Hepatocyte (in vitro differentiated cells): ENCODE data around the gene DENND1A. TPM values are rescaled to one million over a fixed set of nuclear protein-coding genes. Genes with fewer than 3 reads are reported as not detected.

Experiments
- DNase-seq: peaks from one replicate; pipeline ENCODE4 v3.0.0-alpha.2; 2016; ENCODE audit warnings: low spot score
- H2AFZ ChIP-seq: fragments of 200-600 bp; sonication (generic); 2 replicates; pipeline ENCODE4 v1.6.0; 2016; ENCODE audit warnings: antibody characterized with exemption, mild to moderate bottlenecking
- H3K27ac ChIP-seq: fragments of 200-600 bp; sonication (generic); 2 replicates; pipeline ENCODE4 v1.5.1; 2016; ENCODE audit warnings: mild to moderate bottlenecking
- H3K27me3 ChIP-seq: fragments of 200-600 bp; sonication (generic); 2 replicates; pipeline ENCODE4 v1.6.1; 2016
- H3K36me3 ChIP-seq: fragments of 200-600 bp; sonication (generic); replicated peaks from 2 replicates; pipeline ENCODE4 v1.5.1; 2016; ENCODE audit warnings: low read depth; ENCODE audit not compliant: insufficient read depth
- H3K4me1 ChIP-seq: fragments of 200-600 bp; sonication (generic); 2 replicates; pipeline ENCODE4 v1.5.1; 2016; ENCODE audit warnings: mild to moderate bottlenecking, moderate library complexity; ENCODE audit not compliant: insufficient read depth
- H3K4me2 ChIP-seq: fragments of 200-600 bp; sonication (generic); 2 replicates; pipeline ENCODE4 v1.6.0; 2016
- H3K4me3 ChIP-seq: fragments of 200-600 bp; sonication (generic); 2 replicates; pipeline ENCODE4 v1.5.1; 2016; ENCODE audit warnings: mild to moderate bottlenecking
- H3K79me2 ChIP-seq: fragments of 200-600 bp; sonication (generic); 2 replicates; pipeline ENCODE4 v1.6.0; 2017; ENCODE audit warnings: mild to moderate bottlenecking
- H3K9me2 ChIP-seq: fragments of 200-600 bp; sonication (generic); replicated peaks from 2 replicates; pipeline ENCODE4 v1.6.0; 2017; ENCODE audit warnings: mild to moderate bottlenecking; ENCODE audit not compliant: insufficient read depth
- H3K9me3 ChIP-seq: fragments of 200-600 bp; sonication (generic); 2 replicates; pipeline ENCODE4 v1.5.1; 2016; ENCODE audit warnings: low read depth, mild to moderate bottlenecking
- H4K20me1 ChIP-seq: fragments of 200-600 bp; sonication (generic); 2 replicates; pipeline ENCODE4 v1.6.0; 2016; ENCODE audit warnings: mild to moderate bottlenecking; ENCODE audit not compliant: insufficient read depth, poor library complexity, severe bottlenecking
- CTCF ChIP-seq: fragments of 200-600 bp; sonication (generic); IDR thresholded peaks from 2 replicates; pipeline ENCODE4 v1.5.1; 2016; ENCODE audit warnings: antibody characterized with exemption, mild to moderate bottlenecking; ENCODE audit not compliant: poor library complexity
- EZH2 ChIP-seq: fragments of 200-600 bp; sonication (generic); IDR thresholded peaks from 2 replicates; pipeline ENCODE4 v1.6.1; 2016; ENCODE audit warnings: antibody characterized with exemption, mild to moderate bottlenecking, borderline replicate concordance
- EZH2phosphoT487 ChIP-seq: fragments of 200-600 bp; sonication (generic); IDR thresholded peaks from one replicate; pipeline ENCODE4 v1.6.1; 2018; ENCODE audit warnings: antibody characterized with exemption, mild to moderate bottlenecking, low read depth, moderate library complexity; ENCODE audit not compliant: unreplicated experiment, severe bottlenecking
- WGBS: methylation state at CpG from one replicate; pipeline ENCODE4 v1.1.6; 2016; ENCODE audit warnings: low lambda C conversion rate; ENCODE audit errors: missing lambda C conversion rate; 5-methylcytosine and 5-hydroxymethylcytosine counted together
- polyA plus RNA-seq: library from polyadenylated mRNA; unstranded; fragments of >200 nt; fragmentation: Nextera tagmentation; extraction: Ambion mirVana; gene quantifications from 2 replicates; pipeline ENCODE4 v1.2.1, GENCODE V29; 2016
- total RNA-seq: library from RNA; depleted of rRNA; stranded (reverse); fragments of >200 nt; gene quantifications from 2 replicates; pipeline ENCODE4 v1.2.3, GENCODE V29; 2014

Gene DENND1A
- total and polyA plus RNA-seq, 2 experiments from 2014 or later: 24.0 to 28.9 TPM

GRCh38 chr9:123745451-123745850 is 184.5 kb downstream of the DENND1A start:
- no peaks in the 10 kb centered on the region for H3K9me3 ChIP-seq
- 81% methylated on average over 2 of the region's 2 CpGs for WGBS
- H3K27ac ChIP-seq: no peak overlapping the region

DNA sequence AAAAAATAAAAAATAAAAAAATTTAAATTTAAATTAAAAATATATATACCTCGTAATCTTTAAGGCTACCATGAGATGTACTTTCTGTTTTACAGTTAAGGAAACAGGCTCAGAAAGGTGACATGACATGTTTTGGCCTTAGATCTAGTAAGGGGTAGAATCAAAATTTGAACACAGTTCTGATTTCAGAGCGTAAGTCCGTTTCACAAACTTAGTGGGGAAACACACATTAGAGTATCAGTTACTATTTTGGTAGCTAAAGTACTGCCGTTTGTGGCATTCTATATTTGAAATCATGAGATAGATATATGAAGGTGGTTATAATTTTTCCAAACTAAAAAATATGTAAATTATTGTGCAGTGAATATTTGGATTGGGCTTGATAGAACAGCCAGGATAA is 186.2 kb downstream of the DENND1A start:
- no peaks in the 10 kb centered on the region for H3K27me3 ChIP-seq
- H3K4me2 ChIP-seq: no peak overlapping the region
- peaks cover 6% of the 10 kb centered on the region for H4K20me1 ChIP-seq
- H3K4me1 ChIP-seq: peaks cover 15% of the 10 kb centered on the region
- peaks cover 5% of the 10 kb centered on the region for H3K79me2 ChIP-seq
- H2AFZ ChIP-seq: no peak overlapping the region
- H3K27ac ChIP-seq: no peak overlapping the region
- no peaks in the 10 kb centered on the region for H3K9me3 ChIP-seq
- TF ChIP-seq EZH2phosphoT487: no peak
- no peak for TF ChIP-seq CTCF
- no peak for TF ChIP-seq EZH2
- 95% methylated on average over 4 of the region's 4 CpGs for WGBS
- no peak for DNase-seq
- no peaks in the 10 kb centered on the region for H3K9me2 ChIP-seq
- no peak overlapping the region for H3K4me3 ChIP-seq
- H3K36me3 ChIP-seq: no peaks in the 10 kb centered on the region

More at GRCh38 chr9:123745451-123745850, 184.5 kb downstream of the DENND1A start:
- no peak overlapping the region for H3K4me3 ChIP-seq
- no peak overlapping the region for H3K4me2 ChIP-seq
- no peaks in the 10 kb centered on the region for H3K36me3 ChIP-seq
- peaks cover 3% of the 10 kb centered on the region for H4K20me1 ChIP-seq
- peaks cover 5% of the 10 kb centered on the region for H3K79me2 ChIP-seq
- no peak for DNase-seq
- no peak overlapping the region for H2AFZ ChIP-seq
- H3K9me2 ChIP-seq: no peaks in the 10 kb centered on the region
- no peaks in the 10 kb centered on the region for H3K27me3 ChIP-seq
- TF ChIP-seq EZH2: no peak
- no peak for TF ChIP-seq CTCF
- H3K4me1 ChIP-seq: peaks cover 19% of the 10 kb centered on the region

- H3K79me2 ChIP-seq: peaks cover 5% of the 10 kb centered on the region
- peak overlapping the region; percentile 6 for H3K27ac ChIP-seq
- peak overlapping the region; percentile 48 for H3K4me2 ChIP-seq
- H3K4me3 ChIP-seq: no peak overlapping the region
- 59% methylated on average over 7 of the region's 7 CpGs for WGBS
- no peaks in the 10 kb centered on the region for H3K27me3 ChIP-seq
- no peaks in the 10 kb centered on the region for H3K36me3 ChIP-seq
- no peak overlapping the region for H2AFZ ChIP-seq
- no peaks in the 10 kb centered on the region for H3K9me3 ChIP-seq
- no peak for DNase-seq
- H4K20me1 ChIP-seq: peaks cover 6% of the 10 kb centered on the region
- TF ChIP-seq EZH2 (no peak), EZH2phosphoT487 (no peak), CTCF (no peak)
- peaks cover 15% of the 10 kb centered on the region for H3K4me1 ChIP-seq
- H3K9me2 ChIP-seq: no peaks in the 10 kb centered on the region
Measured at GRCh38 chr9:123742009-123742767, 187.7 kb downstream of the DENND1A start.
